Kidney (tissue), 14 donors: ENCODE measurements around the gene TMEM9B. TPM values are rescaled to one million over a fixed set of nuclear protein-coding genes. Genes with fewer than 3 reads are reported as not detected.

Source experiments
- DNase-seq, 5 donors: peaks; one replicate each; pipeline ENCODE4 v3.0.0-alpha.2; 2013 to 2020
- FAIRE-seq: peaks from 2 replicates; lab custom pipeline; 2012; peaks lifted over from hg19 to GRCh38; lab: Jason Lieb, UNC
- H3K27ac ChIP-seq, 2 donors: one replicate each; pipeline ENCODE4 v1.7.0; 2013; ENCODE audit warnings: low read depth in 2 of 2, low read length in 2 of 2, inconsistent platforms in 1 of 2
- H3K27me3 ChIP-seq: one replicate; pipeline ENCODE4 v1.7.1; 2013; ENCODE audit warnings: low read length, inconsistent platforms; ENCODE audit not compliant: control insufficient read depth, insufficient read depth
- H3K36me3 ChIP-seq, 3 donors: one replicate each; pipeline versions ENCODE4 v1.7.0 to v1.7.1; 2013; ENCODE audit warnings: low read length in 3 of 3, control low read depth in 1 of 3, inconsistent platforms in 1 of 3; ENCODE audit not compliant: insufficient read depth in 3 of 3, control insufficient read depth in 2 of 3
- H3K4me1 ChIP-seq, 3 donors: one replicate each; pipeline versions ENCODE4 v1.7.0 to v1.7.1; 2013; ENCODE audit warnings: low read length in 3 of 3, inconsistent platforms in 1 of 3, low read depth in 1 of 3; ENCODE audit not compliant: control insufficient read depth in 2 of 3, insufficient read depth in 2 of 3
- H3K4me3 ChIP-seq, 3 donors: one replicate each; pipeline versions ENCODE4 v1.7.0 to v1.8.1; 2013; ENCODE audit warnings: low read length in 3 of 3, control low read depth in 1 of 3, inconsistent platforms in 1 of 3
- H3K9ac ChIP-seq, 3 donors: one replicate each; pipeline versions ENCODE4 v1.7.0 to v1.7.1; 2013; ENCODE audit warnings: low read length in 3 of 3, control low read depth in 1 of 3, inconsistent platforms in 1 of 3
- H3K9me3 ChIP-seq, 3 donors: one replicate each; pipeline versions ENCODE4 v1.7.0 to v1.7.1; 2013; ENCODE audit warnings: low read length in 3 of 3, control low read depth in 1 of 3, inconsistent platforms in 1 of 3; ENCODE audit not compliant: control insufficient read depth in 2 of 3, insufficient read depth in 1 of 3
- intact Hi-C: fragments of 100-400 bp; cut with DNase I; formaldehyde crosslinking; loops from one replicate; pipeline ENCODE4 v1.11.1; 2022
- polyA plus RNA-seq: library from polyadenylated mRNA; stranded (reverse); fragments of 350-450 nt; fragmentation: Illumina TruSeq; extraction: RNeasy Lipid Tissue Mini Kit (QIAGEN cat#74804); gene quantifications from one replicate; pipeline ENCODE4 v1.2.3, GENCODE V29; 2014; ENCODE audit warnings: low read depth, low replicate concordance; ENCODE audit not compliant: insufficient read depth
- total RNA-seq: library from RNA; stranded (reverse); fragmentation: NEBNext Ultra II Directional; extraction: Animal tissue kit (Norgen Biotek cat#: 25700); gene quantifications from one replicate; pipeline ENCODE4 v1.2.1, GENCODE V29; 2021
- TF ChIP-seq, protein P1 (sequence below): IDR thresholded peaks from 3 replicates; pipeline ENCODE4 v1.5.1; 2012; ENCODE audit warnings: mild to moderate bottlenecking, moderate library complexity, borderline replicate concordance; ENCODE audit not compliant: insufficient read depth; ENCODE audit errors: extremely low read depth
- donor health status: control.
- donor health status: control.
- donor health status: control.
- donor health status: control.
- donor health status: control.
- donor health status: DM: yes; HTN: yes; CAD: no.
- donor health status: Normal renal cell carcinoma (clear cell type).

The TMEM9B gene
- total and polyA plus RNA-seq, 2 donors from 2014 or later: 64.4 to 73.0 TPM

DNA sequence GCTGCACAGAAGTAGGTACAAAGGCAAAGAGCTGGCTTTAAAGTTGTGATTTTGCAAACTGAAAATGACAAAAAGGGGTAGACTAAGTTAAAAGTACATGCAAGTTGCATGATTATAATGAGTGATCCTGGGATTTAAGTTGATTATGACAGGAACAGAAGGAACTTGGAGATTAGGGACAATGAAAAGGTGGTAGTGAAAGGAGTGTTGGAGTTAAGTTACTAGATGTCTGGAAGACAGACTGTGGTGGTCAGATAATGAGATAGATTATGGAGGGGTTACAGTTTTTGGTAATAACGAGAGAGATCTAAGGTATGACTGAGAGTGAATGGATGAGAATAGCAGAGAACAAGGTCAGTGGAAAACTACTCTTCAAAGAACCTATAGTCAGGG is 7.7 kb upstream of the TMEM9B start:
- intact Hi-C loops: no loop called here
- FAIRE-seq: no peak
- TF ChIP-seq, protein P1, sequence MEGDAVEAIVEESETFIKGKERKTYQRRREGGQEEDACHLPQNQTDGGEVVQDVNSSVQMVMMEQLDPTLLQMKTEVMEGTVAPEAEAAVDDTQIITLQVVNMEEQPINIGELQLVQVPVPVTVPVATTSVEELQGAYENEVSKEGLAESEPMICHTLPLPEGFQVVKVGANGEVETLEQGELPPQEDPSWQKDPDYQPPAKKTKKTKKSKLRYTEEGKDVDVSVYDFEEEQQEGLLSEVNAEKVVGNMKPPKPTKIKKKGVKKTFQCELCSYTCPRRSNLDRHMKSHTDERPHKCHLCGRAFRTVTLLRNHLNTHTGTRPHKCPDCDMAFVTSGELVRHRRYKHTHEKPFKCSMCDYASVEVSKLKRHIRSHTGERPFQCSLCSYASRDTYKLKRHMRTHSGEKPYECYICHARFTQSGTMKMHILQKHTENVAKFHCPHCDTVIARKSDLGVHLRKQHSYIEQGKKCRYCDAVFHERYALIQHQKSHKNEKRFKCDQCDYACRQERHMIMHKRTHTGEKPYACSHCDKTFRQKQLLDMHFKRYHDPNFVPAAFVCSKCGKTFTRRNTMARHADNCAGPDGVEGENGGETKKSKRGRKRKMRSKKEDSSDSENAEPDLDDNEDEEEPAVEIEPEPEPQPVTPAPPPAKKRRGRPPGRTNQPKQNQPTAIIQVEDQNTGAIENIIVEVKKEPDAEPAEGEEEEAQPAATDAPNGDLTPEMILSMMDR: no peak

DNA sequence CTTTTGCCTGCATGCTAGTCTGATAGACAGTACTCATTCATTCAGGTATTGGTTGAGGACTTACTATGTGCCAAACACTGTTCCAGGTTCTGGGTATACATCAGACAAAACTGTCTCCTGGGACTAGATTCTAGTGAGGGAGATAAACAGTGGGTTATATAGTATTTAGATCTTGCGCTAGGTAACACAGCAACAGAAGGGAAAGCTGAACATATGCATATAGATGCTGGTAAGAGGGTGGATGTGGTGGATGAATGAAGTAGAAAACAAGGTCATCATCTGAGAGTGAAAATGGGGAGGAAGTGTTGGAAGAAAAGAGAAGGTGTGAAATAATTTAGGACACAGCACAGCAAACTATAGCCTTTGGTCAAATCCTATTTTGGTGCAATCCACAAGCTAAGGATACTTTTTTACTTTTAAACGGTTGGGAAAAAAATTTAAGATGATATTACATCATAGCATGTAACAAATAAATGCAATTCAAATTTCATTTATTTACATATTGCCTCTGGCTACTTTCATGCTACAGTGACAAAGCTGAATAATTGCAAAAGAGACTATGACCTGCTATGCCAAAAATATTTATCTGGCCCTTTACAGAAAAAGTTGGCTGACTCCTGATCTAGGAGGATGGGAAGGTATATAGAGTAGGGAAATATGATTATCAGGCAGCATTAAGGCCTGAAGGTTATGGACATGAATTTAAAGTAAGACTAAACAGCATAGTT is 7.1 kb upstream of the TMEM9B start:
- H3K4me1 ChIP-seq: no peaks in the 10 kb centered on the region
- H3K27me3 ChIP-seq: no peaks in the 10 kb centered on the region
- no peaks in the 10 kb centered on the region for H3K9me3 ChIP-seq
- intact Hi-C loops: no loop called here
- FAIRE-seq (no peak), DNase-seq (no peak)
- H3K36me3 ChIP-seq: no peaks in the 10 kb centered on the region
- H3K4me3 ChIP-seq: no peak overlapping the region
- TF ChIP-seq, protein P1: no peak
- H3K27ac ChIP-seq: no peak overlapping the region
- H3K9ac ChIP-seq: no peak overlapping the region

More for the DNA sequence above, 7.7 kb upstream of the TMEM9B start:
- no peaks in the 10 kb centered on the region for H3K4me1 ChIP-seq
- H3K27ac ChIP-seq: no peak overlapping the region
- H3K4me3 ChIP-seq: no peak overlapping the region
- no peaks in the 10 kb centered on the region for H3K27me3 ChIP-seq
- no peak overlapping the region for H3K9ac ChIP-seq
- no peaks in the 10 kb centered on the region for H3K36me3 ChIP-seq
- H3K9me3 ChIP-seq: no peaks in the 10 kb centered on the region
- no peak for DNase-seq

DNA sequence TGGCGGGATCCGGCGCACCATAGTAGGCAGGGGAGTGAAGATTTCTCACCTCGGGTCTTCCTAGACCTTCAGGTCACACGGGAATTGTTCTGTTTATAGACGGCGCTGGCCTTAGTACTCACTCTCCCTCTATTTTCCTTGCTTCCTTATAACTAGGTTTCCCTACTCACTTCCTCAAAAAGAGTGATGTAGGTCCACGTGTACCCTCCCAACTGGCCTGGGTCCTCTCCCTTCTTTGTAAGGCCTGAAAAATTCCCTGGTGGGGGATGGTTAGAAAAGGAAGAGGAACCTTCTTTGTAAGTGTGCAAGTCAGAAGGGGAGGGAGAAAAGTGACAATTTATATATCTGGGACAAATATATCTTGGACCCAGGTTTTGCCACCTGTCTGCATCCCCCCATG is 2.9 kb upstream of the TMEM9B start:
- Histone ChIP-seq H3K27me3 (no peaks in the 10 kb centered on the region), H3K9ac (no peak overlapping the region), H3K4me3 (no peak overlapping the region), H3K27ac (no peak overlapping the region), H3K9me3 (no peaks in the 10 kb centered on the region), H3K36me3 (no peaks in the 10 kb centered on the region), H3K4me1 (peaks cover 0 to 12% (median 3%) of the 10 kb centered on the region in 3 donors)
- no peak for FAIRE-seq
- DNase-seq: no peak
- intact Hi-C loops: no loop called here
- TF ChIP-seq, protein P1: no peak
